SK-N-MC (cell line): Measurements from ENCODE around the gene DICER1.
"Not testable (repeated sequence)": the region's sequence is repeated elsewhere in the genome, so short reads cannot be mapped to it uniquely, and the experiment has no call there.

Experiments used
- DNase-seq: peaks from one replicate; pipeline ENCODE4 v3.0.0-alpha.2; 2011; ENCODE audit warnings: low read depth, low spot score
- H3K27ac ChIP-seq: fragments of 200-600 bp; sonication (generic); 2 replicates; pipeline ENCODE4 v1.5.1; 2016; ENCODE audit warnings: mixed run types
- H3K36me3 ChIP-seq: fragments of 200-600 bp; sonication (generic); 2 replicates; pipeline ENCODE4 v1.6.1; 2017; ENCODE audit warnings: antibody characterized with exemption, low read length, mixed read lengths; ENCODE audit not compliant: insufficient read depth
- H3K4me3 ChIP-seq: fragments of 200-600 bp; sonication (generic); 2 replicates; pipeline ENCODE4 v1.5.1; 2016
- H3K9ac ChIP-seq: fragments of 200-600 bp; sonication (generic); 2 replicates; pipeline ENCODE4 v1.8.0; 2017; ENCODE audit warnings: mixed run types, mixed read lengths; ENCODE audit not compliant: insufficient read length
- H3K9me3 ChIP-seq: fragments of 200-600 bp; sonication (generic); 2 replicates; pipeline ENCODE4 v1.6.1; 2017; ENCODE audit warnings: low read depth, mild to moderate bottlenecking, antibody characterized with exemption, low read length, moderate library complexity, mixed read lengths
- EZH2 ChIP-seq: fragments of 200-600 bp; sonication (generic); IDR thresholded peaks from one replicate; pipeline ENCODE4 v1.6.1; 2017; ENCODE audit warnings: antibody characterized with exemption
- FOXP2 ChIP-seq: optimal IDR thresholded peaks from 2 replicates; pipeline ENCODE3; 2011; ENCODE audit warnings: mild to moderate bottlenecking, moderate library complexity; ENCODE audit not compliant: insufficient read depth; ENCODE audit errors: extremely low read length, control extremely low read depth
- POLR2AphosphoS5 ChIP-seq: IDR thresholded peaks from 2 replicates; pipeline ENCODE4 v1.6.1; 2012; ENCODE audit warnings: mild to moderate bottlenecking, low read depth, low read length, borderline replicate concordance

Gene DICER1

GRCh38 chr14:95140060-95140858, 17.1 kb downstream of the DICER1 start:
- TF ChIP-seq EZH2 (no peak), FOXP2 (no peak), POLR2AphosphoS5 (no peak)
- H3K9me3 ChIP-seq, result peaks cover 7% of the 10 kb centered on the region; the same call in 1 of the 2 replicates
- 0 out of 2 replicates have a peak overlapping the region, but pooled peaks have one; percentile 8 for H3K4me3 ChIP-seq
- peak overlapping the region; percentile 38; the same call in 1 of the 2 replicates for H3K27ac ChIP-seq
- H3K9ac ChIP-seq, result no peak overlapping the region
- peaks cover 8% of the 10 kb centered on the region; the same call in 1 of the 2 replicates for H3K36me3 ChIP-seq
- no peak for DNase-seq

- H3K27ac ChIP-seq, result no peak overlapping the region
- no peak for TF ChIP-seq POLR2AphosphoS5
- DNase-seq, result no peak
- no peaks in the 10 kb centered on the region for H3K9me3 ChIP-seq
- H3K4me3 ChIP-seq, result no peak overlapping the region
- H3K9ac ChIP-seq, result no peak overlapping the region
- H3K36me3 ChIP-seq, result no peaks in the 10 kb centered on the region
These were observed 18.5 kb downstream of the DICER1 start for GRCh38 chr14:95138876-95139275.

GRCh38 chr14:95138455-95138854, 18.9 kb downstream of the DICER1 start:
- H3K36me3 ChIP-seq, H3K9me3 ChIP-seq, H3K4me3 ChIP-seq, DNase-seq, H3K27ac ChIP-seq, H3K9ac ChIP-seq: not testable (repeated sequence)

- H3K4me3 ChIP-seq, result no peak overlapping the region
- no peak for DNase-seq
- 0 out of 2 replicates have a peak overlapping the region, but pooled peaks have one; percentile 17 for H3K27ac ChIP-seq
- H3K9me3 ChIP-seq, result no peaks in the 10 kb centered on the region
- no peak overlapping the region for H3K9ac ChIP-seq
- peaks cover 6% of the 10 kb centered on the region; the same call in 1 of the 2 replicates for H3K36me3 ChIP-seq
- TF ChIP-seq POLR2AphosphoS5 (no peak), FOXP2 (no peak), EZH2 (no peak)
These were observed 19.5 kb downstream of the DICER1 start for GRCh38 chr14:95137804-95138167.

- Histone ChIP-seq H3K36me3 (peaks cover 11% of the 10 kb centered on the region), H3K4me3 (no peak overlapping the region), H3K9ac (no peak overlapping the region), H3K9me3 (no peaks in the 10 kb centered on the region), H3K27ac (no peak overlapping the region)
- no peak for DNase-seq
- TF ChIP-seq EZH2 (no peak), FOXP2 (no peak), POLR2AphosphoS5 (no peak)
These were observed 20.0 kb downstream of the DICER1 start for GRCh38 chr14:95137164-95137803.

GRCh38 chr14:95136631-95137030, 20.7 kb downstream of the DICER1 start:
- TF ChIP-seq FOXP2 (no peak), POLR2AphosphoS5 (no peak), EZH2 (no peak)
- Histone ChIP-seq H3K9me3 (no peaks in the 10 kb centered on the region), H3K4me3 (no peak overlapping the region), H3K27ac (no peak overlapping the region), H3K36me3 (peaks cover 14% of the 10 kb centered on the region), H3K9ac (no peak overlapping the region)
- no peak for DNase-seq

- H3K27ac ChIP-seq, result peak overlapping the region; percentile 88
- no peaks in the 10 kb centered on the region for H3K9me3 ChIP-seq
- no peak overlapping the region for H3K9ac ChIP-seq
- H3K4me3 ChIP-seq, result peak overlapping the region; percentile 17
- peak; percentile 28 for DNase-seq
- H3K36me3 ChIP-seq, result peaks cover 23% of the 10 kb centered on the region
- TF ChIP-seq FOXP2 (no peak), EZH2 (no peak), POLR2AphosphoS5 (no peak)
These were observed 22.9 kb downstream of the DICER1 start for GRCh38 chr14:95134304-95134933.

- no peak for DNase-seq
- H3K27ac ChIP-seq, result no peak overlapping the region
- H3K9me3 ChIP-seq, result no peaks in the 10 kb centered on the region
- no peak overlapping the region for H3K4me3 ChIP-seq
- TF ChIP-seq EZH2, result no peak
- no peak for TF ChIP-seq POLR2AphosphoS5
- TF ChIP-seq FOXP2, result no peak
- H3K36me3 ChIP-seq, result peaks cover 33% of the 10 kb centered on the region
- no peak overlapping the region for H3K9ac ChIP-seq
These were observed 24.0 kb downstream of the DICER1 start for GRCh38 chr14:95133282-95133681.
